ENCODE data around the gene GCC2. TPM values are rescaled to one million over a fixed set of nuclear protein-coding genes. Genes with fewer than 3 reads are reported as not detected.
A peak's percentile ranks its signal among the peaks of the same experiment; 100 is the strongest.

The GCC2 gene
- total and polyA plus RNA-seq, 2 donors from 2014 or later: 9.5 to 74.5 TPM

GRCh38 chr2:108414256-108414876 lies 34.6 kb upstream of the GCC2 start:
- TF ChIP-seq CTCF (IDR thresholded peaks at IDR 0.05; ENCODE audit: borderline replicate concordance, extremely low read depth, insufficient read depth): no peak
- Histone ChIP-seq H3K9me3 (ENCODE audit: control insufficient read depth in 2 of 3, insufficient read depth in 1 of 3, low read length in 3 of 3) (no peaks in the 10 kb centered on the region), H3K27me3 (ENCODE audit: control insufficient read depth, insufficient read depth, low read length) (no peaks in the 10 kb centered on the region), H3K4me1 (ENCODE audit: control insufficient read depth in 2 of 3, insufficient read depth in 2 of 3, low read depth in 1 of 3, low read length in 3 of 3) (no peaks in the 10 kb centered on the region), H3K4me3 (ENCODE audit: low read length in 3 of 3) (no peak overlapping the region), H3K27ac (ENCODE audit: low read depth in 2 of 2, low read length in 2 of 2) (no peak overlapping the region), H3K9ac (ENCODE audit: low read length in 3 of 3) (no peak overlapping the region), H3K36me3 (ENCODE audit: control insufficient read depth in 2 of 3, insufficient read depth in 3 of 3, low read length in 3 of 3) (no peaks in the 10 kb centered on the region)
- no peak for DNase-seq
- intact Hi-C loops (cut with DNase I): no loop called here
- FAIRE-seq: no peak

GRCh38 chr2:108414945-108415344 lies 34.1 kb upstream of the GCC2 start:
- no peak for DNase-seq
- FAIRE-seq: no peak
- intact Hi-C loops (cut with DNase I): no loop called here
- Histone ChIP-seq H3K36me3 (ENCODE audit: control insufficient read depth in 2 of 3, insufficient read depth in 3 of 3, low read length in 3 of 3) (no peaks in the 10 kb centered on the region), H3K4me1 (ENCODE audit: control insufficient read depth in 2 of 3, insufficient read depth in 2 of 3, low read depth in 1 of 3, low read length in 3 of 3) (no peaks in the 10 kb centered on the region), H3K9me3 (ENCODE audit: control insufficient read depth in 2 of 3, insufficient read depth in 1 of 3, low read length in 3 of 3) (no peaks in the 10 kb centered on the region), H3K4me3 (ENCODE audit: low read length in 3 of 3) (no peak overlapping the region), H3K9ac (ENCODE audit: low read length in 3 of 3) (no peak overlapping the region), H3K27me3 (ENCODE audit: control insufficient read depth, insufficient read depth, low read length) (no peaks in the 10 kb centered on the region), H3K27ac (ENCODE audit: low read depth in 2 of 2, low read length in 2 of 2) (no peak overlapping the region)
- no peak for TF ChIP-seq CTCF (IDR thresholded peaks at IDR 0.05; ENCODE audit: borderline replicate concordance, extremely low read depth, insufficient read depth)

- Histone ChIP-seq H3K9me3 (ENCODE audit: control insufficient read depth in 2 of 3, insufficient read depth in 1 of 3, low read length in 3 of 3) (no peaks in the 10 kb centered on the region), H3K27ac (ENCODE audit: low read depth in 2 of 2, low read length in 2 of 2) (no peak overlapping the region), H3K27me3 (ENCODE audit: control insufficient read depth, insufficient read depth, low read length) (no peaks in the 10 kb centered on the region), H3K4me3 (ENCODE audit: low read length in 3 of 3) (no peak overlapping the region), H3K9ac (ENCODE audit: low read length in 3 of 3) (no peak overlapping the region), H3K4me1 (ENCODE audit: control insufficient read depth in 2 of 3, insufficient read depth in 2 of 3, low read depth in 1 of 3, low read length in 3 of 3) (no peaks in the 10 kb centered on the region), H3K36me3 (ENCODE audit: control insufficient read depth in 2 of 3, insufficient read depth in 3 of 3, low read length in 3 of 3) (no peaks in the 10 kb centered on the region)
- TF ChIP-seq CTCF (IDR thresholded peaks at IDR 0.05; ENCODE audit: borderline replicate concordance, extremely low read depth, insufficient read depth): peak; percentile 26
- DNase-seq (no peak), FAIRE-seq (no peak)
- intact Hi-C loops (cut with DNase I): no loop called here
These were observed 31.8 kb upstream of the GCC2 start for GRCh38 chr2:108417254-108417653.

- no peaks in the 10 kb centered on the region for H3K36me3 ChIP-seq (ENCODE audit: control insufficient read depth in 2 of 3, insufficient read depth in 3 of 3, low read length in 3 of 3)
- no peaks in the 10 kb centered on the region for H3K4me1 ChIP-seq (ENCODE audit: control insufficient read depth in 2 of 3, insufficient read depth in 2 of 3, low read depth in 1 of 3, low read length in 3 of 3)
- TF ChIP-seq CTCF (IDR thresholded peaks at IDR 0.05; ENCODE audit: borderline replicate concordance, extremely low read depth, insufficient read depth): no peak
- intact Hi-C loops (cut with DNase I): no loop called here
- no peak overlapping the region for H3K27ac ChIP-seq (ENCODE audit: low read depth in 2 of 2, low read length in 2 of 2)
- FAIRE-seq (no peak), DNase-seq (no peak)
- no peak overlapping the region for H3K9ac ChIP-seq (ENCODE audit: low read length in 3 of 3)
- no peak overlapping the region for H3K4me3 ChIP-seq (ENCODE audit: low read length in 3 of 3)
- H3K9me3 ChIP-seq (ENCODE audit: control insufficient read depth in 2 of 3, insufficient read depth in 1 of 3, low read length in 3 of 3): no peaks in the 10 kb centered on the region
- H3K27me3 ChIP-seq (ENCODE audit: control insufficient read depth, insufficient read depth, low read length): no peaks in the 10 kb centered on the region
These were observed 30.6 kb upstream of the GCC2 start for GRCh38 chr2:108418416-108418815.

All from kidney (tissue), 14 donors.